ENCODE measurements around the gene THOC5.
A peak's percentile ranks its signal among the peaks of the same experiment; 100 is the strongest.
"Not testable (repeated sequence)": the region's sequence is repeated elsewhere in the genome, so short reads cannot be mapped to it uniquely, and the experiment has no call there.

THOC5 gene

GRCh38 chr22:29510542-29510941 lies 43.0 kb downstream of the THOC5 start:
- no peak for DNase-seq (ENCODE audit: low spot score)

- DNase-seq (ENCODE audit: low spot score): no peak
Measured at GRCh38 chr22:29509815-29510214, 43.7 kb downstream of the THOC5 start.

- no peak for DNase-seq (ENCODE audit: low spot score)
Measured at GRCh38 chr22:29509298-29509697, 44.3 kb downstream of the THOC5 start.

GRCh38 chr22:29503811-29504372 lies 49.7 kb downstream of the THOC5 start:
- peak; percentile 60 for DNase-seq (ENCODE audit: low spot score)

- DNase-seq (ENCODE audit: low spot score): no peak
Measured at GRCh38 chr22:29499852-29500251, 53.7 kb downstream of the THOC5 start.

GRCh38 chr22:29493636-29494035 lies 59.9 kb downstream of the THOC5 start:
- DNase-seq (ENCODE audit: low spot score): no peak

- no peak for DNase-seq (ENCODE audit: low spot score)
Measured at GRCh38 chr22:29491012-29491411, 62.5 kb downstream of the THOC5 start.

GRCh38 chr22:29489127-29489780 lies 64.3 kb downstream of the THOC5 start:
- DNase-seq (ENCODE audit: low spot score): not testable (repeated sequence)

GRCh38 chr22:29487426-29487986 lies 66.1 kb downstream of the THOC5 start:
- no peak for DNase-seq (ENCODE audit: low spot score)

- no peak for DNase-seq (ENCODE audit: low spot score)
Measured at GRCh38 chr22:29485448-29485847, 68.1 kb downstream of the THOC5 start.

- no peak for DNase-seq (ENCODE audit: low spot score)
Measured at GRCh38 chr22:29484642-29485041, 68.9 kb downstream of the THOC5 start.

GRCh38 chr22:29483254-29483653 lies 70.3 kb downstream of the THOC5 start:
- DNase-seq (ENCODE audit: low spot score): no peak

- no peak for DNase-seq (ENCODE audit: low spot score)
Measured at GRCh38 chr22:29482726-29483125, 70.8 kb downstream of the THOC5 start.

- DNase-seq (ENCODE audit: low spot score): no peak
Measured at GRCh38 chr22:29482253-29482652, 71.3 kb downstream of the THOC5 start.

- DNase-seq (ENCODE audit: low spot score): no peak
Measured at GRCh38 chr22:29481265-29482000, 72.1 kb downstream of the THOC5 start.

- DNase-seq (ENCODE audit: low spot score): no peak
Measured at GRCh38 chr22:29480512-29481264, 72.9 kb downstream of the THOC5 start.

GRCh38 chr22:29480262-29480511 lies 73.4 kb downstream of the THOC5 start:
- no peak for DNase-seq (ENCODE audit: low spot score)

- DNase-seq (ENCODE audit: low spot score): no peak
Measured at GRCh38 chr22:29479417-29480261, 73.9 kb downstream of the THOC5 start, which contains the start of gene NEFH. Gene NEFH, plus strand, starts transcription at chr22:29480218. Its CDS starts 45 bp downstream, at chr22:29480263.

GRCh38 chr22:29478326-29479276 lies 75.0 kb downstream of the THOC5 start:
- no peak for DNase-seq (ENCODE audit: low spot score)

- no peak for DNase-seq (ENCODE audit: low spot score)
Measured at GRCh38 chr22:29477723-29478318, 75.7 kb downstream of the THOC5 start.

All from kidney tubule cell (primary cell).